Thymus (tissue), 11 donors: ENCODE results near the gene AGK. TPM values are rescaled to one million over a fixed set of nuclear protein-coding genes. Genes with fewer than 3 reads are reported as not detected.
"Not testable (repeated sequence)": the region's sequence is repeated elsewhere in the genome, so short reads cannot be mapped to it uniquely, and the experiment has no call there.

Experiments used
- DNase-seq, 9 donors: peaks; one replicate each; pipeline ENCODE4 v3.0.0-alpha.2; 2013; ENCODE audit warnings: low spot score in 9 of 9, low read depth in 6 of 9, missing footprints in 1 of 9
- H3K27ac ChIP-seq, 2 donors: one replicate each; pipeline ENCODE4 v1.5.1; 2013; ENCODE audit warnings: control low read depth in 1 of 2, low read depth in 1 of 2, low read length in 1 of 2, mild to moderate bottlenecking in 1 of 2, moderate library complexity in 1 of 2
- H3K27me3 ChIP-seq, 2 donors: one replicate each; pipeline ENCODE4 v1.5.1; 2013; ENCODE audit warnings: low read length in 1 of 2; ENCODE audit not compliant: control insufficient read depth in 2 of 2, insufficient read depth in 1 of 2
- H3K36me3 ChIP-seq, 2 donors: one replicate each; pipeline ENCODE4 v1.5.1; 2013; ENCODE audit warnings: low read length in 1 of 2, mild to moderate bottlenecking in 1 of 2, moderate library complexity in 1 of 2; ENCODE audit not compliant: control insufficient read depth in 2 of 2, insufficient read depth in 2 of 2
- H3K4me1 ChIP-seq, 2 donors: one replicate each; pipeline ENCODE4 v1.5.1; 2013; ENCODE audit warnings: low read length in 2 of 2; ENCODE audit not compliant: control insufficient read depth in 2 of 2, insufficient read depth in 2 of 2
- H3K4me3 ChIP-seq, 2 donors: one replicate each; pipeline ENCODE4 v1.5.1; 2013; ENCODE audit warnings: low read length in 2 of 2, control low read depth in 1 of 2, mild to moderate bottlenecking in 1 of 2
- H3K9me3 ChIP-seq, 2 donors: one replicate each; pipeline ENCODE4 v1.5.1; 2013; ENCODE audit warnings: low read length in 1 of 2, mild to moderate bottlenecking in 1 of 2; ENCODE audit not compliant: control insufficient read depth in 2 of 2, insufficient read depth in 1 of 2
- WGBS: extraction: QIAGEN DNeasy Blood & Tissue Kit; methylation state at CpG from one replicate; pipeline ENCODE4 v1.1.7; 2013; 5-methylcytosine and 5-hydroxymethylcytosine counted together
- polyA plus RNA-seq: library from polyadenylated mRNA; stranded (reverse); fragments of 200-250 nt; gene quantifications from one replicate; pipeline ENCODE4 v1.2.3, GENCODE V29; 2013
- total RNA-seq: library from RNA; stranded (reverse); fragments of 120-200 nt; gene quantifications from one replicate; pipeline ENCODE4 v1.2.4, GENCODE V29; 2013
- donor health status: healthy.

The AGK gene
- total and polyA plus RNA-seq, 2 donors: 17.5 to 25.6 TPM

- Histone ChIP-seq H3K9me3 (no peaks in the 10 kb centered on the region), H3K36me3 (no peaks in the 10 kb centered on the region), H3K27ac (no peak overlapping the region), H3K4me1 (no peaks in the 10 kb centered on the region), H3K27me3 (peaks cover 2% of the 10 kb centered on the region in 2 donors), H3K4me3 (no peak overlapping the region)
- WGBS: 94% methylated on average over 1 of the region's 1 CpG
- no peak for DNase-seq
These were observed 6.4 kb upstream of the AGK start for GRCh38 chr7:141544831-141545230.

- H3K36me3 ChIP-seq: no peaks in the 10 kb centered on the region
- DNase-seq: no peak
- H3K27ac ChIP-seq: no peak overlapping the region
- no peaks in the 10 kb centered on the region for H3K9me3 ChIP-seq
- no peak overlapping the region for H3K4me3 ChIP-seq
- H3K4me1 ChIP-seq: peaks cover 8 to 11% of the 10 kb centered on the region in 2 donors
- H3K27me3 ChIP-seq: peaks cover 0 to 2% of the 10 kb centered on the region in 2 donors
- 69% methylated on average over 2 of the region's 2 CpGs for WGBS
These were observed 1.6 kb upstream of the AGK start for GRCh38 chr7:141549582-141549981.

GRCh38 chr7:141550386-141551093 is 670 bp upstream of the AGK start:
- no peaks in the 10 kb centered on the region for H3K36me3 ChIP-seq
- peak overlapping the region in 1 of 2 donors; percentile 15 for H3K27ac ChIP-seq
- H3K4me1 ChIP-seq: peaks cover 8 to 11% of the 10 kb centered on the region in 2 donors
- H3K4me3 ChIP-seq: peak overlapping the region; percentile 64 to 92
- WGBS: 61% methylated on average over 18 of the region's 18 CpGs
- H3K27me3 ChIP-seq: peaks cover 0 to 2% of the 10 kb centered on the region in 2 donors
- peak in 3 of 9 donors; percentile 6 to 17 (median 6) for DNase-seq
- no peaks in the 10 kb centered on the region for H3K9me3 ChIP-seq

GRCh38 chr7:141551782-141552181 is 572 bp downstream of the AGK start:
- Histone ChIP-seq H3K27ac (no peak overlapping the region), H3K27me3 (peaks cover 0 to 2% of the 10 kb centered on the region in 2 donors), H3K4me3 (peak overlapping the region; percentile 64 to 92), H3K36me3 (peaks cover 2 to 5% of the 10 kb centered on the region in 2 donors), H3K4me1 (peaks cover 8 to 11% of the 10 kb centered on the region in 2 donors), H3K9me3 (no peaks in the 10 kb centered on the region)
- 23% methylated on average over 4 of the region's 4 CpGs for WGBS
- peak in 2 of 9 donors; percentile 4 to 12 for DNase-seq

- no peaks in the 10 kb centered on the region for H3K9me3 ChIP-seq
- no peaks in the 10 kb centered on the region for H3K27me3 ChIP-seq
- no peaks in the 10 kb centered on the region for H3K4me1 ChIP-seq
- peaks cover 2 to 14% of the 10 kb centered on the region in 2 donors for H3K36me3 ChIP-seq
- H3K4me3 ChIP-seq: no peak overlapping the region
- 94% methylated on average over 3 of the region's 3 CpGs for WGBS
- no peak overlapping the region for H3K27ac ChIP-seq
- no peak for DNase-seq
These were observed 6.2 kb downstream of the AGK start for GRCh38 chr7:141557360-141557759.

- not testable (repeated sequence) for H3K4me3 ChIP-seq, H3K9me3 ChIP-seq, H3K27me3 ChIP-seq, DNase-seq, H3K27ac ChIP-seq, H3K4me1 ChIP-seq
- 96% methylated on average over 11 of the region's 11 CpGs for WGBS
- H3K36me3 ChIP-seq: peaks cover 2 to 14% of the 10 kb centered on the region in 2 donors
These were observed 6.8 kb downstream of the AGK start for GRCh38 chr7:141557831-141558531.

GRCh38 chr7:141558544-141559183 is 7.5 kb downstream of the AGK start:
- H3K27ac ChIP-seq: no peak overlapping the region
- 76% methylated on average over 3 of the region's 3 CpGs for WGBS

GRCh38 chr7:141559961-141560360 is 8.8 kb downstream of the AGK start:
- H3K4me3 ChIP-seq: no peak overlapping the region
- DNase-seq: no peak
- no peak overlapping the region for H3K27ac ChIP-seq
- no peaks in the 10 kb centered on the region for H3K9me3 ChIP-seq
- 93% methylated on average over 1 of the region's 1 CpG for WGBS
- no peaks in the 10 kb centered on the region for H3K4me1 ChIP-seq
- H3K36me3 ChIP-seq: peaks cover 7 to 14% of the 10 kb centered on the region in 2 donors
- no peaks in the 10 kb centered on the region for H3K27me3 ChIP-seq

More at GRCh38 chr7:141558544-141559183, 7.5 kb downstream of the AGK start:
- no peak overlapping the region for H3K4me3 ChIP-seq
- DNase-seq: no peak
- H3K27me3 ChIP-seq: no peaks in the 10 kb centered on the region
- peaks cover 6 to 14% of the 10 kb centered on the region in 2 donors for H3K36me3 ChIP-seq
- H3K9me3 ChIP-seq: no peaks in the 10 kb centered on the region
- H3K4me1 ChIP-seq: no peaks in the 10 kb centered on the region

- H3K27me3 ChIP-seq: no peaks in the 10 kb centered on the region
- H3K4me1 ChIP-seq: no peaks in the 10 kb centered on the region
- H3K4me3 ChIP-seq: no peak overlapping the region
- 96% methylated on average over 5 of the region's 5 CpGs for WGBS
- H3K36me3 ChIP-seq: peaks cover 8 to 9% of the 10 kb centered on the region in 2 donors
- no peak overlapping the region for H3K27ac ChIP-seq
- no peaks in the 10 kb centered on the region for H3K9me3 ChIP-seq
- no peak for DNase-seq
These were observed 10.8 kb downstream of the AGK start for GRCh38 chr7:141562036-141562435.
